SK-N-SH (cell line): ENCODE data around the gene MEGF6. TPM values are rescaled to one million over a fixed set of nuclear protein-coding genes. Genes with fewer than 3 reads are reported as not detected.

Source experiments
- CTCF ChIA-PET: fragments of 300-600, 350-600 bp; formaldehyde crosslinking; extraction: SDS; loops from one replicate; lab custom pipeline; 2021; lab: Yijun Ruan, JAX
- POLR2A ChIA-PET: fragments of 350-600 bp; sonication (Branson Sonifier 250); formaldehyde crosslinking; extraction: SDS; loops from one replicate; lab custom pipeline; 2020; ENCODE audit warnings: antibody characterized with exemption, inconsistent platforms; lab: Yijun Ruan, JAX
- DNase-seq: peaks from one replicate; pipeline ENCODE4 v3.0.0; 2012
- H2AFZ ChIP-seq: fragments of 200-600 bp; sonication (generic); 2 replicates; pipeline ENCODE4 v1.8.1; 2016; ENCODE audit warnings: antibody characterized with exemption, mild to moderate bottlenecking, low read depth
- H3F3A ChIP-seq: fragments of 200-600 bp; sonication (generic); replicated peaks from 2 replicates; pipeline ENCODE3; 2016; ENCODE audit warnings: antibody characterized with exemption, mild to moderate bottlenecking; ENCODE audit not compliant: insufficient read depth
- H3K27ac ChIP-seq, 2 experiments: fragments of 200-500 bp in 1 of 2; fragments of 200-600 bp in 1 of 2; sonication (Bioruptor generic) in 1 of 2; sonication (generic), shearing (Covaris generic) in 1 of 2; 2 replicates each; pipeline versions ENCODE4 v1.5.1 to v1.6.1; 2014 to 2016; ENCODE audit warnings: low read depth in 2 of 2, inconsistent platforms in 1 of 2, low read length in 1 of 2, mild to moderate bottlenecking in 1 of 2, mixed read lengths in 1 of 2
- H3K27me3 ChIP-seq: fragments of 200-600 bp; sonication (generic), shearing (Covaris generic); 2 replicates; pipeline ENCODE4 v1.6.1; 2016; ENCODE audit warnings: mixed run types; ENCODE audit not compliant: insufficient read depth
- H3K36me3 ChIP-seq, 2 experiments: fragments of 200-500 bp in 1 of 2; fragments of 200-600 bp in 1 of 2; sonication (Bioruptor generic) in 1 of 2; sonication (generic) in 1 of 2; replicated peaks in 1 of 2; 2 replicates each; pipeline versions ENCODE3 to v1.5.1; 2014 to 2016; ENCODE audit warnings: low read length in 1 of 2, mild to moderate bottlenecking in 1 of 2; ENCODE audit not compliant: insufficient read depth in 2 of 2, control insufficient read depth in 1 of 2
- H3K4me1 ChIP-seq, 2 experiments: fragments of 200-500 bp in 1 of 2; fragments of 200-600 bp in 1 of 2; sonication (Bioruptor generic) in 1 of 2; sonication (generic), shearing (Covaris generic) in 1 of 2; 2 replicates each; pipeline versions ENCODE4 v1.5.1 to v1.6.1; 2014 to 2016; ENCODE audit warnings: low read depth in 1 of 2, low read length in 1 of 2, mixed run types in 1 of 2; ENCODE audit not compliant: insufficient read depth in 2 of 2, control insufficient read depth in 1 of 2
- H3K4me2 ChIP-seq: fragments of 200-600 bp; sonication (generic), shearing (Covaris generic); 2 replicates; pipeline ENCODE4 v1.6.1; 2017; ENCODE audit warnings: mixed run types
- H3K4me3 ChIP-seq, 2 experiments: fragments of 200-500 bp in 1 of 2; fragments of 200-600 bp in 1 of 2; sonication (Bioruptor generic) in 1 of 2; sonication (generic), shearing (Covaris generic) in 1 of 2; 2 replicates each; pipeline versions ENCODE4 v1.5.1 to v1.8.1; 2014 to 2016; ENCODE audit warnings: low read depth in 2 of 2, inconsistent platforms in 1 of 2, low read length in 1 of 2, mild to moderate bottlenecking in 1 of 2, mixed read lengths in 1 of 2, moderate library complexity in 1 of 2
- H3K79me2 ChIP-seq: fragments of 200-600 bp; sonication (generic); 2 replicates; pipeline ENCODE4 v1.8.1; 2017; ENCODE audit warnings: mild to moderate bottlenecking; ENCODE audit not compliant: insufficient read depth
- H3K9ac ChIP-seq: fragments of 200-600 bp; sonication (generic); 2 replicates; pipeline ENCODE4 v1.6.1; 2017; ENCODE audit warnings: mixed run types
- H3K9me2 ChIP-seq: fragments of 200-600 bp; sonication (generic); 2 replicates; pipeline ENCODE4 v1.6.1; 2017; ENCODE audit warnings: mixed run types
- H3K9me3 ChIP-seq: fragments of 200-600 bp; sonication (generic); 2 replicates; pipeline ENCODE4 v1.6.1; 2017; ENCODE audit warnings: mixed run types, mild to moderate bottlenecking, moderate library complexity
- H4K20me1 ChIP-seq: fragments of 200-600 bp; sonication (generic); 2 replicates; pipeline ENCODE4 v1.6.1; 2017; ENCODE audit warnings: mild to moderate bottlenecking, mixed run types; ENCODE audit not compliant: insufficient read depth
- ELF1 ChIP-seq: IDR thresholded peaks from 2 replicates; pipeline ENCODE4 v1.4.0; 2012
- EP300 ChIP-seq, 2 experiments: IDR thresholded peaks; 2 replicates each; pipeline versions ENCODE4 v1.4.0 to v1.6.1; 2012; ENCODE audit warnings: borderline replicate concordance in 1 of 2, low read depth in 1 of 2, low read length in 1 of 2
- MAX ChIP-seq: IDR thresholded peaks from 2 replicates; pipeline ENCODE4 v1.4.0; 2012; ENCODE audit warnings: low read depth
- MXI1 ChIP-seq: IDR thresholded peaks from 2 replicates; pipeline ENCODE4 v1.6.1; 2012; ENCODE audit warnings: mild to moderate bottlenecking, low read depth, low read length, improper control_type of control experiment
- NFIC ChIP-seq: IDR thresholded peaks from 2 replicates; pipeline ENCODE4 v1.4.0; 2012; ENCODE audit warnings: borderline replicate concordance
- RAD21 ChIP-seq: IDR thresholded peaks from 2 replicates; pipeline ENCODE4 v1.6.1; 2012; ENCODE audit warnings: mild to moderate bottlenecking, low read length
- RCOR1 ChIP-seq: fragments of 150-350 bp; IDR thresholded peaks from 2 replicates; pipeline ENCODE4 v1.6.1; 2017; ENCODE audit warnings: antibody characterized with exemption, low read length
- REST ChIP-seq: IDR thresholded peaks from 2 replicates; pipeline ENCODE4 v1.6.1; 2012; ENCODE audit warnings: mild to moderate bottlenecking, low read depth, low read length, moderate library complexity
- RFX5 ChIP-seq: IDR thresholded peaks from 2 replicates; pipeline ENCODE4 v1.6.1; 2012; ENCODE audit warnings: mild to moderate bottlenecking, improper control_type of control experiment, low read length
- SMC3 ChIP-seq: IDR thresholded peaks from 2 replicates; pipeline ENCODE4 v1.6.1; 2012; ENCODE audit warnings: low read depth, low read length, improper control_type of control experiment
- USF1 ChIP-seq: IDR thresholded peaks from 2 replicates; pipeline ENCODE4 v1.4.0; 2012; ENCODE audit warnings: low read depth, borderline replicate concordance
- USF2 ChIP-seq: fragments of 150-350 bp; IDR thresholded peaks from 2 replicates; pipeline ENCODE4 v1.6.1; 2017; ENCODE audit warnings: antibody characterized with exemption, low read length, low read depth, borderline replicate concordance
- ZBTB33 ChIP-seq: IDR thresholded peaks from 2 replicates; pipeline ENCODE4 v1.4.0; 2012; ENCODE audit warnings: low read depth, borderline replicate concordance
- WGBS: methylation state at CpG from one replicate; pipeline ENCODE4 v1.1.6; 2017; ENCODE audit warnings: low lambda C conversion rate; 5-methylcytosine and 5-hydroxymethylcytosine counted together
- polyA plus RNA-seq, 3 experiments: library from polyadenylated mRNA; depleted of rRNA; stranded (reverse); fragments of >200 nt; gene quantifications; 2 replicates each; pipeline ENCODE4 v1.2.3, GENCODE V29; 2012

Gene MEGF6
- polyA plus RNA-seq, 1 of the 3 experiments (the other 2 are of a cell fraction): 7.6 TPM

- Histone ChIP-seq H3K9me3 (no peaks in the 10 kb centered on the region), H3K9me2 (no peaks in the 10 kb centered on the region), H2AFZ (no peak overlapping the region), H4K20me1 (no peaks in the 10 kb centered on the region), H3F3A (no peaks in the 10 kb centered on the region), H3K79me2 (no peaks in the 10 kb centered on the region), H3K9ac (no peak overlapping the region), H3K27ac (no peak overlapping the region), H3K4me3 (no peak overlapping the region), H3K36me3 (no peaks in the 10 kb centered on the region), H3K4me2 (no peak overlapping the region), H3K27me3 (no peaks in the 10 kb centered on the region), H3K4me1 (peaks cover 0 to 29% of the 10 kb centered on the region in 2 experiments; a peak in 1 of 4 replicates)
- CTCF ChIA-PET: interaction anchor here (1.3 to 1.5 kb wide), 7 partner anchors 12 to 114 kb away, joined by 3 to 6 read pairs (median 3); no protein-coding TSS in a partner anchor
- POLR2A ChIA-PET: no interaction called here
- TF ChIP-seq USF1 (no peak), ZBTB33 (no peak), MAX (no peak), RAD21 (no peak)
- WGBS: 65% methylated on average over 6 of the region's 8 CpGs
- DNase-seq: no peak
Measured at GRCh38 chr1:3604468-3604974, 6.8 kb downstream of the MEGF6 start.

- Histone ChIP-seq H3F3A (no peaks in the 10 kb centered on the region), H3K9me3 (no peaks in the 10 kb centered on the region), H2AFZ (no peak overlapping the region), H3K27me3 (no peaks in the 10 kb centered on the region), H3K4me2 (no peak overlapping the region), H3K4me1 (peaks cover 0 to 29% of the 10 kb centered on the region in 2 experiments; a peak in 1 of 4 replicates), H4K20me1 (no peaks in the 10 kb centered on the region), H3K27ac (no peak overlapping the region), H3K79me2 (no peaks in the 10 kb centered on the region), H3K36me3 (no peaks in the 10 kb centered on the region), H3K4me3 (no peak overlapping the region), H3K9ac (no peak overlapping the region), H3K9me2 (no peaks in the 10 kb centered on the region)
- 79% methylated on average over 8 of the region's 29 CpGs for WGBS
- ChIA-PET POLR2A (no interaction called here), CTCF (interaction anchor here (0.9 to 1.5 kb wide), 8 partner anchors 13 to 151 kb away, joined by 3 to 6 read pairs (median 3); no protein-coding TSS in a partner anchor)
- no peak for DNase-seq
- TF ChIP-seq REST (no peak), RAD21 (no peak), EP300 (IDR thresholded peaks at IDR 0.05; ENCODE audit: borderline replicate concordance in 1 of 2, low read depth in 1 of 2, low read length in 1 of 2) (no peak), SMC3 (no peak), RCOR1 (no peak), NFIC (no peak), ELF1 (no peak), USF2 (no peak), ZBTB33 (no peak), MXI1 (no peak), MAX (no peak), RFX5 (no peak)
Measured at GRCh38 chr1:3603571-3604467, 7.5 kb downstream of the MEGF6 start.
